HG03439 (cell line): ENCODE results near the gene DUSP10.

Experiments
- ATAC-seq: cut with Tn5 transposase; IDR thresholded peaks from one replicate; pipeline ENCODE4 v1.9.1; 2021; ENCODE audit warnings: mild to moderate bottlenecking, moderate library complexity; ENCODE audit not compliant: unreplicated experiment

Gene DUSP10

GRCh38 chr1:221696027-221696426 lies 45.9 kb downstream of the DUSP10 start:
- ATAC-seq = no peak

DNA sequence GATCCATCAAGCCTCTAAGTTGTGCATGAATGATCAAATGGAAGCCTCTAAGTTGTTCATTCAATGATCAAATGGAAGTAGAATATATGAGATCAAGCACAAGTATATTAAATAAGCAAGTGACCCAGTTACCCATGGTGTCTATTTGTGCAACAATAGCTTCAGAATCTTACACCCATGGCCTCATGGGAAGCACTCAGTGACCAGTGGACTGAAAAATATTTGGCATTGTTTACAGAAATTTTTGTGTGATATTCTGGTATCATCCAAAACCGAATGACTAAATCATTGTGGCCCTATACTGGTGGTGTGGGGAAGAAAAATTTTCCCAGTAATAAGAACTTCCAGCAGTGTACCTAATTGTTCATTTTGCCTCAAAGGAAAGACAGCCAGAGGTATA lies 46.6 kb downstream of the DUSP10 start:
- no peak for ATAC-seq

DNA sequence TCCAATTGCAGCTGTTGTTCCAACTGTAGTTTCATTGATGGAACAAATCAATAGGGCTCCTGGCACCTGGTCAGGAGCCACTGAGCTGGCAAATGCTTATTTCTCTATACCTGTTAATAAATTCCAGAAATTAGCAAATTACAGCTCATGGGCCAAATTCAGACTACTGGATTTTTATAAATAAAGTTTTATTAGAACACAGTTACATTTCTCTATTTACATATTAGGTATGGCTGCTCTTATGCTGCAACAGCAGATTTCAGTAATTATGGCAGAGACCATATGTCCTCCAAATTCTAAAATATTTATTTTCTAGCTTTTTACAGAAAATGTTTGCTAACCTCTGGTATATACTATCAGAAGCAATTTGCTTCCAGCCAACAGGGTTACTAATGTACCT lies 47.8 kb downstream of the DUSP10 start:
- ATAC-seq = no peak

GRCh38 chr1:221693087-221693486 lies 48.8 kb downstream of the DUSP10 start:
- no peak for ATAC-seq

GRCh38 chr1:221692643-221693042 lies 49.2 kb downstream of the DUSP10 start:
- no peak for ATAC-seq

DNA sequence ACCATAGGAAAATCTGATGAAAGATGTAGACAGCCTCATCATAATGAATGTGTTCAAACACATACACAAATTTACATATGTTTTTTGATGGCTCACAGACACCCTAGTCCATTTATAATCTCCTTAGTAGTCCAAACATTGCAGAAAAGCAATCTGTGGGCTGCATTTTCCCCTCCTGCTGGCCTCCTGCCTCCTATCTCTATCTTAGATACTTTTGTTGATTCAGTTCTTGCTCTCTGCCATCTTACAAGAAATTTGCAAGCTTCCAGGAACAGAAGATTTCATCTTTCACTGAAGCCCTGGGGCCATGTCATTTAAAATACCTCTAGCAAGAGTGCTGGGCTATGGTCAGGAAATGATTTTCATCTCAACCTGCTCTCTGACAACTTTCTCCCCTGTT lies 50.6 kb downstream of the DUSP10 start:
- no peak for ATAC-seq

DNA sequence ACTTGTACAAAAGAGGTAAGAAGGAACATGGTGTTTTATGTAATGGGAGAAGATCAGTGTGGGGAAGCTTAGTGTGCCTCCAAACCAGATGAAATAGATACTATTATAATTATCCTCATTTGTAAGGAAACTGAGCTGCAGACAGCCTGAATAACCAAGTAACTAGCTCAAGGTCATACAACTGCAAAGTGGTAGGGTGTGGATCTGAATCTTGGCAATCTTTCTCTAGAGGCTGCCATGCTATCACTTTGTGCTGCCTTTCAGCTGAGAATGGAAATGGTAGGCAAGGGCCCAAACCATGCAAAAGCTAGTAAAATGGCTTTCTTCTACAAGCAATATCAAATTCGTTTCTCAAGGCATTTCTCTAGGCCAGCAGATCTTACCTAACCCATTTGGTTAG lies 51.0 kb downstream of the DUSP10 start:
- no peak for ATAC-seq

DNA sequence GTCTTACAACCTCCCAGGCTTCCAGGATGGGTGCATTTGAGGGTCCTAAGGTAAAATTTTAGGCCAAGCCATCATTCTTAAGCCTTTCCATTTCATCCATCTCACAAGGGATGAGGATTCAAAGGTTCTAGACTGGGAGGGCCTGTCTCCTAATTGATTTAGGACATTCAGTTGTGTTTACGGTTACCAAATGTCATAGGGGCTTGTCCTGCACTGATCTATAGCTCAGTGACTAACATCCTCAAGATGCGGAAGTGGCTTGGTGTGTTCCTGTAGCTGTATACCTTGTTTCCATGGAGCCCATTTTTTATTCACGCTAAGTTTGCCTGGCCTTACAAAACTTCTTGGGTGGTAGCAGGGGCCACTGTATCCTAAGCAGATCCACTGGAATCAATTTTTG lies 52.8 kb downstream of the DUSP10 start:
- ATAC-seq = no peak

DNA sequence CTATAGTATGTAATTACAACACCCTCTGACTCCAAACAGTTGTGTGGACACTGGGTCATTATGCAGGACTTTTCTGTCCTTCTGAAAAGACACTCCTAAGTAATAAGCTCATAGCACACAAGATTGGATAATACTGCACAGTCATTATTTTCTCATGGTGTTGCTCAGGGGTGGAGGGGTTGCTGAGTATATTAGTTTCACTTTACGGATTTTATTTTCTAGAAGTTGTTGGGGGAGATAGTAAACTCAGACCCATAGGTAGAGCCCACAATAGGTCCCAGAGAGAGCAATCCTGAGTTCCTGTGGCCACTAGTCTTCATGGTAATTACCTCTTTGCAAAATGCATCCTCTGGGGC lies 53.4 kb downstream of the DUSP10 start:
- no peak for ATAC-seq

- ATAC-seq = no peak
These were observed 53.9 kb downstream of the DUSP10 start for GRCh38 chr1:221687836-221688487.

DNA sequence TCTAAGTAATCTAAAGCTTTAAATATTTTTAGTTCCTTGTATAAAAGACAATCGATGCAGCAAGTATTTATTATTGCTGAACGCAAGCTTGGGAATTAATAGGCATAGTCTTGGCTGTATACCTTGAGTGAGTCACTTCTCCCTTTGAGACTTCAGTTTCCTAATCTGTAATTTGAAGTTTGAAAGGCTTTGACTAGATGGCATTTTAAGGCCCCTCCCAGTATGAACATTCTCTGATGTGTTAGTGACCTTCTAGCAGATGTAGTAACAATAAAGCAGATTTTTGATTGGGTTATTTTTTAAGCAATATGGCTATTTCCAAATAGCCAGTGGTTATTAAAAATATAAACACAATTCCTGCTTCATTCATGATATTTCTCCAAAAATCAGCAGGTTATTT lies 58.2 kb downstream of the DUSP10 start:
- ATAC-seq = no peak

- no peak for ATAC-seq
These were observed 61.8 kb downstream of the DUSP10 start for GRCh38 chr1:221680085-221680484.

GRCh38 chr1:221678014-221678413 lies 63.9 kb downstream of the DUSP10 start:
- ATAC-seq = no peak

DNA sequence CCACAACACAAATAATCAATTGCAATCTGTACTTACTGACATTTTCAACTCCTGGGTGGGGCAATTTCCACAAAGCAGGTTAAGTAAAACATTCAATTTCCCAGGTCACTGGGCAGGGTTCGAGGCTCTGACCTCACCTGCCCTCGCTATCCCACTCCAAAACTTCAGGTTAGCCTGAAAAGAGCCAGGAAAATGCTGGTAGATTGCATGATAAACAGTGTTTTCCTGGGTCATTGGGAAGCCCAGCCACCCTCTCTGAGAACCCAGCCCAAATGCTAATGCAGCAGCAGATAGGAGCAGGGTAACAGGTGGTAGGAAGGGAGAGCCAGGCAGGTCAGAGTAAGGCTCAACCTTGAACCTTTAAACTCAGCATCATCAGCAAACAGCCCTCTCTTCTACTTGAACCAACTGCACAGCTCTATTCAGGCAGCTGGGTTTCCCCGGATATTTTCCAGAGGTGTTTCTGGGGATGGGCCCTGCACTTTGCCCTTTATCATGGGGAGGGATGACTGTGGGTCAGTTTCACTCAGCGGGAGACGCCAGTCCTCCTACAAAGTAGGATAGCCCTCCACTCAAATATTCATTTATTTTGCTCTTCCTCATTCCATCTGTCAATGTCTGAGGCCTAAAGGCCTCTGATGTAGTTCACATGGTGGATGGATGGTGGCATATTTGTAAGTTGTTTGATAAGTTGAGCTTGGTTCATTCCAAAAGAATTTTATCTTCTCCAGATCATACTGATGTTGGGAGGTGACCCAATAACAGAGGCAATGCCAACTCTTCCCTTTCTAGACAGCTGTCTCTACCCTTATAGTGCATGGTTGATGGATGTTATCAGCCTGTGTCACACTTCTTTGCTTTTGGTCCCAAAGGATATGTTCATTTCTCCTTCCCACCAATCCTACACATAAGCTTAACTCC lies 65.7 kb downstream of the DUSP10 start:
- no peak for ATAC-seq

DNA sequence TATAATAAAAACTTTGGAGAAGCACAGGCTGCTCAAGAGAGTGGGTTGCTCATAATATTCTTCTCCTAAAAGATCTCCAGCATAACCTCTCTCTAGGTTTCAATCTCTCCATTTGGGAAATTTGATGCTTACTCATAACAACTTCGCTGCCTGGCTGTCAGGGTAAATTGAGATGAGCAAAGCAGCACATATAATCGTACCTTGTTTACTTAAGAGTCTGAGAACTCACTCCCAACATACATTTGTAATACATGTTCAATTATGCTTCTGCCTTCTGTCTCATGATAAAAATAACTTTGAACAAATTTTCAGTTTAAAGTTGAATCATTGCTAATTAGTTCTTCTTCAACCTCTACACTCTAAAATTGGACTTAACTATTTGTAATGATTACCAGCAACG lies 68.9 kb downstream of the DUSP10 start:
- ATAC-seq = no peak

DNA sequence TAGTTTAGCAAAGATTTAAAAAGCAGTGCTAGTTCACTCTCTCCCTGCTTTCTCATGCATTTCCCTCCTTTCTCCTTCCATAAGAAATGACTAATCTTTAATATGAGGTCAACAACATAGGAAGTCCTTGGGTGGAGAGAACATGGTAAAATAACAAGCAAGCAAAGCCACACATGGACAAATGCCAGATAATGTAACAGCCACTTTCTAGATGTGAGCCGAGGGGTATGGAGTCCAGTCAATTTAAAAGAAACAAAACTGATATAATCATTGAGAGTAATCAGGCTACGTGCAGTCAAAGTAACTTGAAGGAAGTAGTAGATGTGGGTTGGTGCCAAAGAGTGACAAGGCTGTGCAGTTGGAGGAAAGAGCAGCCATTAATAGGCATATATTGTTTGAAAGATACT lies 69.6 kb downstream of the DUSP10 start:
- no peak for ATAC-seq

DNA sequence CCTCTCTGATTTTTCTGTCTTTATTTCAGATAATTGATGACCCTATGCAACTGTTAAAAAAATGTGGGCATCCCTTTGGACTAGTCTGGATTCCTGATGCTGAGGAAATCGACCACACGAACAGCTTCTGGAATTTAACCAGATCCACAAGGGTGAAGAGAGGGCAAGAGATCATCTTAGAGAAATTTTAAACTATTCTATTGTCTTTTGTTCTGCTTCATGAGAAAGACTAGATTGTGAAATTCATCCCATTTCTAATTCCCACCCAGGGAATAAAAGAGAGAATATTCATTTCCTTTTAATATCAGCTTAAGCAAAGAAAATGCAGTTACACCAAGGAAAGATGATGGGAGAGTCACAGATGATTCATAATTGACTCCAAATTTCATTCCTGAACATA lies 71.8 kb downstream of the DUSP10 start:
- ATAC-seq = no peak

- no peak for ATAC-seq
These were observed 72.4 kb downstream of the DUSP10 start for GRCh38 chr1:221669441-221669840.

DNA sequence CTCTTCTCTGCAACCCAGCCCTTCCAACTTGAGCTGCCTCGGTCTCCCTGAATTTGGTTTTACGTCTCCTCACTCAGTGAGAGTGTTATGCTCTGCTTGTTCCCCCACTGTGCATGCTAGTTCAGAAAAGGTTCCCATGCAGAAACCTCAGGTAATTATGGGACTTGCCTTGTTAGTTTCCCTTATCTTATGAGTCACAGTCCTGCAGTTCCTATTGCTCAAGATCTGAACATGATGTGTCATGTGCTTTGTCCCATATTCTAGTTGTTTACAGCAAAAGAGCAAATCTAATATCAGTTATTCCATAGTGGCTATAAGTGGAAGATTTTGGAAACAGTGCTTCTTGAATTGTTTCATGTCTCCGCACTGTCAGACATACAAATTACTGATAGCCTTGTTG lies 74.4 kb downstream of the DUSP10 start:
- ATAC-seq = peak; percentile 78

DNA sequence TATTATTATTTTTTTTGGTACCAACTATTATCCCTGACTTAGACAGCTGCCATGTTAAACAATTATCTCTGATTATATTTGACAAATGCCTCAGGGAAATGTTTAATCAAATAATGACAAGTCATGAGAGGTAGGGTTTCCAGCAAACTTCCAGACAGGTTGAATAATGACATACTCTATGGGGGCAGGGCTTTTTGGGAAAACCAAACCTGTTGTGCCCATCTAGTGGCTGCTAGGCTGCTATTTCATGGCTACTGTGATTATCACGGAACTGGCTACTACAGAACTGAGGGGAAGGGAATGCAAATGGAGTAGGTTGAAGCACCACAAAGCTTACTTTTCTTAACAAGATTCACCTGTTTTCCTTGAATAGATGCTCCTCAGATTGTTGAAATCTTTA lies 77.6 kb downstream of the DUSP10 start:
- ATAC-seq = no peak

DNA sequence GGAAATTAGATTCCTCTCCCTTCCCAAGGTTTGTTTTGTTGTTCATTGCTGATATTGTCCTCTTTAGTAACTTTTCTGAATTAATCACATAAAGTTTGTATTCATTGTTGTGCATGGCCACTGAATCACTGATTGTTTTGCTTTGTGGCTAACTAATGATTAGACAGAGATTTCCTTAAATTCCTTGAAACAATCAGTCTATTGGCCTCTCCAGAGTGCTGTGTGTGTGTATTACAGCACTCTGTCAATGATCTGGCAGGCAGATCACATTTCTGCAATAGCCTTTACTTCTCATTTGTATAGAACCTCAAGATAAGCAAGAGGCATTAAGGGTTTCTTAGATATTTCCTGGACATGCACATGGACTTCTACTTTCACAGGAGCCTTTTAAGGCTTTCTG lies 78.6 kb downstream of the DUSP10 start:
- no peak for ATAC-seq

GRCh38 chr1:221655766-221656305 lies 86.1 kb downstream of the DUSP10 start:
- no peak for ATAC-seq
